Gastroesophageal sphincter (tissue), 4 donors: ENCODE results near the gene SLIT3. TPM values are rescaled to one million over a fixed set of nuclear protein-coding genes. Genes with fewer than 3 reads are reported as not detected.

Source experiments
- ATAC-seq: fragments of 150-250 bp; one replicate; pipeline ENCODE4 v1.9.1; 2016; ENCODE audit warnings: mild to moderate bottlenecking, moderate library complexity
- H3K27ac ChIP-seq, 4 donors: fragments of 200-600 bp; sonication (generic) in 3 of 4; 1 replicate in 3 of 4; 2 replicates in 1 of 4; pipeline ENCODE4 v1.5.1; 2016 to 2019
- H3K27me3 ChIP-seq: fragments of 200-600 bp; sonication (generic); one replicate; pipeline ENCODE4 v1.5.1; 2019
- H3K36me3 ChIP-seq, 2 donors: fragments of 200-600 bp; sonication (generic); one replicate each; pipeline ENCODE4 v1.5.1; 2019; ENCODE audit warnings: control low read depth in 1 of 2
- H3K4me1 ChIP-seq, 3 donors: fragments of 200-600 bp; sonication (generic); 1 replicate in 2 of 3; 2 replicates in 1 of 3; pipeline ENCODE4 v1.5.1; 2016 to 2019; ENCODE audit warnings: control low read depth in 2 of 3
- H3K4me3 ChIP-seq, 2 donors: fragments of 200-600 bp; sonication (generic); one replicate each; pipeline ENCODE4 v1.5.1; 2019; ENCODE audit warnings: mild to moderate bottlenecking in 1 of 2, moderate library complexity in 1 of 2
- H3K9me3 ChIP-seq, 3 donors: fragments of 200-600 bp; sonication (generic); one replicate each; pipeline ENCODE4 v1.5.1; 2017 to 2019; ENCODE audit warnings: control low read depth in 2 of 3
- CTCF ChIP-seq, 4 experiments: fragments of 200-600 bp in 2 of 4; fragments of 450-650 bp in 2 of 4; sonication (generic) in 1 of 4; IDR thresholded peaks; one replicate each; pipeline ENCODE4 v1.5.1; 2017 to 2019; ENCODE audit warnings: antibody characterized with exemption in 4 of 4, mild to moderate bottlenecking in 2 of 4, moderate library complexity in 2 of 4
- EP300 ChIP-seq: sonication (generic); formaldehyde crosslinking; IDR thresholded peaks from one replicate; pipeline ENCODE4 v1.6.1; 2017; ENCODE audit warnings: antibody characterized with exemption, mild to moderate bottlenecking
- POLR2A ChIP-seq, 2 donors: fragments of 450-650 bp; IDR thresholded peaks; one replicate each; pipeline ENCODE4 v1.6.1; 2017; ENCODE audit warnings: antibody characterized with exemption in 2 of 2, mild to moderate bottlenecking in 2 of 2, moderate library complexity in 1 of 2
- POLR2AphosphoS5 ChIP-seq: sonication (generic); formaldehyde crosslinking; IDR thresholded peaks from one replicate; pipeline ENCODE4 v1.6.1; 2017; ENCODE audit warnings: antibody characterized with exemption
- WGBS, 2 donors: methylation state at CpG; one replicate each; pipeline ENCODE4 v1.1.5; 2018; ENCODE audit warnings: low coverage in 1 of 2; 5-methylcytosine and 5-hydroxymethylcytosine counted together
- total RNA-seq, 4 donors: library from RNA; depleted of rRNA; stranded (reverse); fragments of >200 nt; gene quantifications; one replicate each; pipeline ENCODE4 v1.1.0, GENCODE V29; 2016

Gene SLIT3
- total RNA-seq, 4 donors from 2014 or later, result 29.6 to 76.3 (median 31.1) TPM

GRCh38 chr5:169301386-169301934 is 521 bp upstream of the SLIT3 start:
- 33 to 45% methylated on average over 8 to 11 of the region's 18 CpGs for WGBS, 2 donors

GRCh38 chr5:169299663-169300467 is 1.1 kb downstream of the SLIT3 start:
- Histone ChIP-seq H3K36me3 (no peaks in the 10 kb centered on the region), H3K4me3 (peak overlapping the region; percentile 58 to 84), H3K4me1 (peaks cover 0 to 74% (median 17%) of the 10 kb centered on the region in 3 donors), H3K27me3 (peaks cover 18% of the 10 kb centered on the region), H3K27ac (peak overlapping the region; percentile 48 to 90 (median 90)), H3K9me3 (no peaks in the 10 kb centered on the region)
- ATAC-seq, result no peak
- WGBS, 2 donors, result 0 to 7% methylated on average over 6 to 24 of the region's 35 CpGs
- no peak for TF ChIP-seq POLR2A (IDR thresholded peaks at IDR 0.05)
- TF ChIP-seq POLR2AphosphoS5, result no peak
- TF ChIP-seq EP300, result no peak
- TF ChIP-seq CTCF (IDR thresholded peaks at IDR 0.05), result no peak

More at GRCh38 chr5:169301386-169301934, 521 bp upstream of the SLIT3 start:
- H3K4me3 ChIP-seq, result peak overlapping the region; percentile 58 to 84
- peaks cover 0 to 63% (median 16%) of the 10 kb centered on the region in 3 donors for H3K4me1 ChIP-seq
- no peak for ATAC-seq
- H3K36me3 ChIP-seq, result no peaks in the 10 kb centered on the region
- peak overlapping the region in 3 of 4 donors; percentile 89 to 90 (median 90) for H3K27ac ChIP-seq
- no peak for TF ChIP-seq POLR2AphosphoS5
- TF ChIP-seq POLR2A (IDR thresholded peaks at IDR 0.05), result no peak
- no peak for TF ChIP-seq EP300
- TF ChIP-seq CTCF (IDR thresholded peaks at IDR 0.05), result no peak
- no peaks in the 10 kb centered on the region for H3K9me3 ChIP-seq
- peaks cover 31% of the 10 kb centered on the region for H3K27me3 ChIP-seq

GRCh38 chr5:169299191-169299662 is 1.7 kb downstream of the SLIT3 start:
- WGBS, 2 donors, result 0 to 19% methylated on average over 7 of the region's 7 CpGs
- Histone ChIP-seq H3K27ac (peak overlapping the region; percentile 48 to 90 (median 90)), H3K27me3 (peaks cover 18% of the 10 kb centered on the region), H3K36me3 (no peaks in the 10 kb centered on the region), H3K4me1 (peaks cover 0 to 75% (median 17%) of the 10 kb centered on the region in 3 donors), H3K4me3 (peak overlapping the region; percentile 58 to 84), H3K9me3 (no peaks in the 10 kb centered on the region)
- ATAC-seq, result peak; percentile 18
- TF ChIP-seq CTCF (IDR thresholded peaks at IDR 0.05) (no peak), EP300 (no peak), POLR2AphosphoS5 (no peak), POLR2A (IDR thresholded peaks at IDR 0.05) (no peak)

- 100% methylated on average over 1 of the region's 6 CpGs; no CpG with 5 or more reads in 1 of the 2 donors for whole genome bisulfite sequencing, 2 donors
- H3K27ac ChIP-seq, result peak overlapping the region in 3 of 4 donors; percentile 89 to 90 (median 90)
Measured at GRCh38 chr5:169298193-169298592, 2.7 kb downstream of the SLIT3 start.

More at GRCh38 chr5:169298193-169298592, 2.7 kb downstream of the SLIT3 start:
- no peaks in the 10 kb centered on the region for H3K9me3 ChIP-seq
- no peak overlapping the region for H3K4me3 ChIP-seq
- TF ChIP-seq CTCF (IDR thresholded peaks at IDR 0.05) (no peak), POLR2AphosphoS5 (no peak), EP300 (no peak), POLR2A (IDR thresholded peaks at IDR 0.05) (no peak)
- H3K36me3 ChIP-seq, result no peaks in the 10 kb centered on the region
- H3K4me1 ChIP-seq, result peaks cover 0 to 82% (median 17%) of the 10 kb centered on the region in 3 donors
- peaks cover 18% of the 10 kb centered on the region for H3K27me3 ChIP-seq
- no peak for ATAC-seq
